Measurements from ENCODE around the gene PRKACB. TPM values are rescaled to one million over a fixed set of nuclear protein-coding genes. Genes with fewer than 3 reads are reported as not detected.
A peak's percentile ranks its signal among the peaks of the same experiment; 100 is the strongest.

PRKACB gene
- total and polyA plus RNA-seq, 10 of the 15 experiments (the other 5 are each of a cell fraction or from before 2014, with no cell fraction given) = 3.1 to 9.0 (median 7.1) TPM; not detected in 1

DNA sequence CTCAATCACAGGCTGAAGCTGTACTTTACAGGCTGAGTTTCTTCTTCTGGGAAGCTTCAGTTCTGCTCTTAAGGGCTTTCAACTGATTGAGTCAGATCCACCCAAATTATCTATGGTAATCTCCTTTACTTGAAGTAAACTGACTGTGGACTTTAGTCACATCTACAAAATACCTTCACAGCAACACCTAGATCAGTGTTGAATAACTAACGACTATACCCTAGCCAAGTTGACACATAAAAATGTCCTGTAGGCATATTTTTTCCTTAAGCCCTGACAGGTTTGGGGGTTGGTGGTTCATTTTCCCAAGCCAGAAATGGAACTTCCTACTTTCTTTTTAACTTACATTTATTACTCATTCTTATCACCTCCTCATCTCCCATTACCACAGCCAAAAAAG is 42.9 kb upstream of the PRKACB start:
- intact Hi-C loops (cut with micrococcal nuclease; ENCODE audit: unreplicated experiment) (no loop called here), in situ Hi-C loops (cut with MboI) (no loop called here)
- no peaks in the 10 kb centered on the region for H3K79me2 ChIP-seq (ENCODE audit: control insufficient read depth, insufficient read depth, low read length)
- FAIRE-seq (no peak), DNase-seq (ENCODE audit: low read depth, low spot score) (no peak), ATAC-seq (no peak)
- no peak overlapping the region for H3K27ac ChIP-seq (ENCODE audit: control insufficient read depth, insufficient read depth)
- ChIA-PET POLR2A (no interaction called here), CTCF (no interaction called here), RAD21 (ENCODE audit: unreplicated experiment) (no interaction called here), SMC1A (ENCODE audit: uncharacterized antibody, unreplicated experiment) (no interaction called here)
- H2AFZ ChIP-seq (ENCODE audit: control insufficient read depth, low read depth, low read length) = no peak overlapping the region
- H3K36me3 ChIP-seq (ENCODE audit: control insufficient read depth in 2 of 2, insufficient read depth in 2 of 2, low read length in 1 of 2) = no peaks in the 10 kb centered on the region
- no peak overlapping the region for H3K9ac ChIP-seq (ENCODE audit: control insufficient read depth, insufficient read depth, low read length)
- H4K20me1 ChIP-seq (ENCODE audit: control insufficient read depth, insufficient read depth) = no peaks in the 10 kb centered on the region
- no peaks in the 10 kb centered on the region for H3K4me1 ChIP-seq (ENCODE audit: control insufficient read depth, insufficient read depth, low read length)
- no peaks in the 10 kb centered on the region for H3K27me3 ChIP-seq (replicated peaks in 1 of 2; ENCODE audit: control insufficient read depth in 2 of 2, insufficient read depth in 2 of 2, low read length in 1 of 2)
- BruUV-seq (replicated peaks) = no TSS peak
- no peak for TF ChIP-seq DPF2 (IDR thresholded peaks at IDR 0.05)
- no peak for TF ChIP-seq SMAD5 (IDR thresholded peaks at IDR 0.05; ENCODE audit: low read depth)
- no peak for TF ChIP-seq TCF7 (IDR thresholded peaks at IDR 0.05; ENCODE audit: borderline replicate concordance)
- WGBS (ENCODE audit: insufficient coverage, insufficient replicate concordance, low lambda C conversion rate, missing lambda C conversion rate) = 94% methylated on average over 1 of the region's 1 CpG
- no peak overlapping the region for H3K4me3 ChIP-seq
- H3K9me3 ChIP-seq (replicated peaks; ENCODE audit: control insufficient read depth, insufficient read depth, low read length) = no peaks in the 10 kb centered on the region; the same call in 2 of the 3 replicates
- H3K4me2 ChIP-seq (ENCODE audit: control insufficient read depth, insufficient read depth) = no peak overlapping the region

DNA sequence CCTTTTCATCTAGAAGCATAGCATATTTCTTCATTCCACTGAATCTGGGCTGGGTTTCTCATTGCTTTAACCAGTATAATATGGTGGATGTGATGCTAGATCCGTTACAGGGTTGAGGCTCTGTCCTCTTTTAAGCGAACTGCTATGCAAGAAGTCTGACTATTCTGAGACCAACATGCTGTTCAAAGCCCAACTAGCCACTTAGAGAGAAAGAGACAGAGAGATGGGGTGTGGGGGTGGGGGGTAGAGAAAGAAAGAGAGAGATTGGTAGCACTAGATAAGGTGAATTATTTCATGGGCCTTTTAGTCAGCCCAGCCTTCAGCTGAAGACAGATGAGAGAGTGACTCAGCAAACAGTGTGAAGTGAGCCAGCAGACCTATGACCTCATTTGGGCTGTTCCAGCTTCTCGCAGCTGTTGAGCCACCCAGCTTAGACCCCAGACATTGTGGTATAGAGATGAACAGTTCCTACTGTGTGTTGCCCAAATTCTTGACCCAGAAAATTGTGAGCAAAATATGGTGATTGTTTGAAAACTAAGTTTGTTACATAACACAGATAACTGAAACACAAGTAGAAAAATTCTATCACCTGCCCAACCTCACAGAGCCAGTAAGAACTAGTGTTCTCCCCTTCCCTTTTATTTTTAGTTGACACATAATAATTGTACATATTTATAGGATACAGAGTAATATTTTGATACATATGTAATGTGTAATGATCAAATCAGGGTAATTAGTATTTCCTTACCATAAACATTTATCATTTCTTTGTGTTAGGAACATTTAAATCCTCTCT is 40.7 kb upstream of the PRKACB start:
- in situ Hi-C loops (cut with MboI) = no loop called here
- no TSS peak for BruUV-seq (replicated peaks)
- H3K4me3 ChIP-seq = no peak overlapping the region
- SMC1A ChIA-PET (ENCODE audit: uncharacterized antibody, unreplicated experiment) = no interaction called here
- H3K4me1 ChIP-seq (ENCODE audit: control insufficient read depth, insufficient read depth, low read length) = no peaks in the 10 kb centered on the region
- H2AFZ ChIP-seq (ENCODE audit: control insufficient read depth, low read depth, low read length) = no peak overlapping the region
- no peak overlapping the region for H3K4me2 ChIP-seq (ENCODE audit: control insufficient read depth, insufficient read depth)
- H3K36me3 ChIP-seq (ENCODE audit: control insufficient read depth in 2 of 2, insufficient read depth in 2 of 2, low read length in 1 of 2) = no peaks in the 10 kb centered on the region
- H3K79me2 ChIP-seq (ENCODE audit: control insufficient read depth, insufficient read depth, low read length) = no peaks in the 10 kb centered on the region
- no peaks in the 10 kb centered on the region for H3K27me3 ChIP-seq (replicated peaks in 1 of 2; ENCODE audit: control insufficient read depth in 2 of 2, insufficient read depth in 2 of 2, low read length in 1 of 2)
- H3K9me3 ChIP-seq (replicated peaks; ENCODE audit: control insufficient read depth, insufficient read depth, low read length) = peaks cover 2% of the 10 kb centered on the region; the same call in 1 of the 3 replicates
- RAD21 ChIA-PET (ENCODE audit: unreplicated experiment) = no interaction called here
- 82% methylated on average over 3 of the region's 3 CpGs for WGBS (ENCODE audit: insufficient coverage, insufficient replicate concordance, low lambda C conversion rate, missing lambda C conversion rate)
- intact Hi-C loops (cut with micrococcal nuclease; ENCODE audit: unreplicated experiment) = no loop called here
- CTCF ChIA-PET = no interaction called here
- DNase-seq (ENCODE audit: low read depth, low spot score) = no peak
- H3K9ac ChIP-seq (ENCODE audit: control insufficient read depth, insufficient read depth, low read length) = no peak overlapping the region
- H4K20me1 ChIP-seq (ENCODE audit: control insufficient read depth, insufficient read depth) = no peaks in the 10 kb centered on the region
- H3K27ac ChIP-seq (ENCODE audit: control insufficient read depth, insufficient read depth) = no peak overlapping the region
- POLR2A ChIA-PET = no interaction called here
- FAIRE-seq = no peak
- ATAC-seq = peak; percentile 59
- TF ChIP-seq ETV6 (conservative IDR thresholded peaks at IDR 0.05 in 1 of 2, IDR thresholded peaks at IDR 0.05 in 1 of 2; ENCODE audit: borderline replicate concordance in 1 of 2, low read depth in 1 of 2) (no peak), SP1 (IDR thresholded peaks at IDR 0.05; ENCODE audit: low read depth, low read length) (no peak), RFX5 (IDR thresholded peaks at IDR 0.05; ENCODE audit: low read depth, low read length) (no peak)
- TF ChIP-seq, protein P1, sequence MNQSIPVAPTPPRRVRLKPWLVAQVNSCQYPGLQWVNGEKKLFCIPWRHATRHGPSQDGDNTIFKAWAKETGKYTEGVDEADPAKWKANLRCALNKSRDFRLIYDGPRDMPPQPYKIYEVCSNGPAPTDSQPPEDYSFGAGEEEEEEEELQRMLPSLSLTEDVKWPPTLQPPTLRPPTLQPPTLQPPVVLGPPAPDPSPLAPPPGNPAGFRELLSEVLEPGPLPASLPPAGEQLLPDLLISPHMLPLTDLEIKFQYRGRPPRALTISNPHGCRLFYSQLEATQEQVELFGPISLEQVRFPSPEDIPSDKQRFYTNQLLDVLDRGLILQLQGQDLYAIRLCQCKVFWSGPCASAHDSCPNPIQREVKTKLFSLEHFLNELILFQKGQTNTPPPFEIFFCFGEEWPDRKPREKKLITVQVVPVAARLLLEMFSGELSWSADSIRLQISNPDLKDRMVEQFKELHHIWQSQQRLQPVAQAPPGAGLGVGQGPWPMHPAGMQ (IDR thresholded peaks at IDR 0.05; ENCODE audit: borderline replicate concordance) = no peak
- TF ChIP-seq, protein P2, sequence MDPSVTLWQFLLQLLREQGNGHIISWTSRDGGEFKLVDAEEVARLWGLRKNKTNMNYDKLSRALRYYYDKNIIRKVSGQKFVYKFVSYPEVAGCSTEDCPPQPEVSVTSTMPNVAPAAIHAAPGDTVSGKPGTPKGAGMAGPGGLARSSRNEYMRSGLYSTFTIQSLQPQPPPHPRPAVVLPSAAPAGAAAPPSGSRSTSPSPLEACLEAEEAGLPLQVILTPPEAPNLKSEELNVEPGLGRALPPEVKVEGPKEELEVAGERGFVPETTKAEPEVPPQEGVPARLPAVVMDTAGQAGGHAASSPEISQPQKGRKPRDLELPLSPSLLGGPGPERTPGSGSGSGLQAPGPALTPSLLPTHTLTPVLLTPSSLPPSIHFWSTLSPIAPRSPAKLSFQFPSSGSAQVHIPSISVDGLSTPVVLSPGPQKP (IDR thresholded peaks at IDR 0.05; ENCODE audit: low read depth, low read length) = no peak
- TF ChIP-seq, protein P3, sequence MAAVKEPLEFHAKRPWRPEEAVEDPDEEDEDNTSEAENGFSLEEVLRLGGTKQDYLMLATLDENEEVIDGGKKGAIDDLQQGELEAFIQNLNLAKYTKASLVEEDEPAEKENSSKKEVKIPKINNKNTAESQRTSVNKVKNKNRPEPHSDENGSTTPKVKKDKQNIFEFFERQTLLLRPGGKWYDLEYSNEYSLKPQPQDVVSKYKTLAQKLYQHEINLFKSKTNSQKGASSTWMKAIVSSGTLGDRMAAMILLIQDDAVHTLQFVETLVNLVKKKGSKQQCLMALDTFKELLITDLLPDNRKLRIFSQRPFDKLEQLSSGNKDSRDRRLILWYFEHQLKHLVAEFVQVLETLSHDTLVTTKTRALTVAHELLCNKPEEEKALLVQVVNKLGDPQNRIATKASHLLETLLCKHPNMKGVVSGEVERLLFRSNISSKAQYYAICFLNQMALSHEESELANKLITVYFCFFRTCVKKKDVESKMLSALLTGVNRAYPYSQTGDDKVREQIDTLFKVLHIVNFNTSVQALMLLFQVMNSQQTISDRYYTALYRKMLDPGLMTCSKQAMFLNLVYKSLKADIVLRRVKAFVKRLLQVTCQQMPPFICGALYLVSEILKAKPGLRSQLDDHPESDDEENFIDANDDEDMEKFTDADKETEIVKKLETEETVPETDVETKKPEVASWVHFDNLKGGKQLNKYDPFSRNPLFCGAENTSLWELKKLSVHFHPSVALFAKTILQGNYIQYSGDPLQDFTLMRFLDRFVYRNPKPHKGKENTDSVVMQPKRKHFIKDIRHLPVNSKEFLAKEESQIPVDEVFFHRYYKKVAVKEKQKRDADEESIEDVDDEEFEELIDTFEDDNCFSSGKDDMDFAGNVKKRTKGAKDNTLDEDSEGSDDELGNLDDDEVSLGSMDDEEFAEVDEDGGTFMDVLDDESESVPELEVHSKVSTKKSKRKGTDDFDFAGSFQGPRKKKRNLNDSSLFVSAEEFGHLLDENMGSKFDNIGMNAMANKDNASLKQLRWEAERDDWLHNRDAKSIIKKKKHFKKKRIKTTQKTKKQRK (IDR thresholded peaks at IDR 0.05; ENCODE audit: low read depth, low read length) = no peak
